Spleen (tissue), 11 donors: Measurements from ENCODE around the gene GLP1R. TPM values are rescaled to one million over a fixed set of nuclear protein-coding genes. Genes with fewer than 3 reads are reported as not detected.

ENCODE experiments used
- DNase-seq: peaks from one replicate; pipeline ENCODE4 v3.0.0-alpha.2; 2020
- H3K27ac ChIP-seq, 8 donors: fragments of 200-600 bp; sonication (generic) in 7 of 8; 1 replicate in 4 of 8; 2 replicates in 4 of 8; pipeline versions ENCODE4 v1.5.0 to v1.8.0; 2016 to 2021; ENCODE audit warnings: inconsistent platforms in 4 of 8, mild to moderate bottlenecking in 4 of 8, moderate library complexity in 1 of 8
- H3K27me3 ChIP-seq, 7 donors: fragments of 200-600 bp; sonication (generic) in 6 of 7; replicated peaks in 1 of 7; 1 replicate in 4 of 7; 2 replicates in 3 of 7; pipeline versions ENCODE4 v1.5.0 to v1.8.0; 2016 to 2021; ENCODE audit warnings: inconsistent platforms in 3 of 7, mild to moderate bottlenecking in 1 of 7
- H3K36me3 ChIP-seq, 6 donors: fragments of 200-600 bp; sonication (generic) in 5 of 6; 1 replicate in 4 of 6; 2 replicates in 2 of 6; pipeline versions ENCODE4 v1.5.0 to v1.8.0; 2016 to 2021; ENCODE audit warnings: inconsistent platforms in 2 of 6
- H3K4me1 ChIP-seq, 6 donors: fragments of 200-600 bp; sonication (generic) in 5 of 6; 1 replicate in 3 of 6; 2 replicates in 3 of 6; pipeline versions ENCODE4 v1.5.0 to v1.8.0; 2016 to 2021; ENCODE audit warnings: inconsistent platforms in 3 of 6
- H3K4me3 ChIP-seq, 8 donors: fragments of 200-600 bp; sonication (generic) in 7 of 8; 1 replicate in 4 of 8; 2 replicates in 4 of 8; pipeline versions ENCODE4 v1.5.0 to v1.8.0; 2016 to 2021; ENCODE audit warnings: inconsistent platforms in 4 of 8, mild to moderate bottlenecking in 4 of 8, moderate library complexity in 2 of 8
- H3K9me3 ChIP-seq, 8 donors: fragments of 200-600 bp; sonication (generic) in 7 of 8; 1 replicate in 4 of 8; 2 replicates in 4 of 8; pipeline versions ENCODE4 v1.5.0 to v1.8.0; 2016 to 2021; ENCODE audit warnings: inconsistent platforms in 4 of 8
- CTCF ChIP-seq, 11 experiments: fragments of 200-600 bp in 7 of 11; fragments of 450-650 bp in 4 of 11; sonication (generic) in 4 of 11; IDR thresholded peaks in 8 of 11; conservative IDR thresholded peaks in 3 of 11; 1 replicate in 7 of 11; 2 replicates in 4 of 11; pipeline versions ENCODE4 v1.4.0 to v1.8.0; 2016 to 2021; ENCODE audit warnings: antibody characterized with exemption in 11 of 11, inconsistent platforms in 4 of 11, mild to moderate bottlenecking in 1 of 11
- POLR2A ChIP-seq, 3 donors: fragments of 450-650 bp; IDR thresholded peaks; one replicate each; pipeline ENCODE4 v1.5.1; 2017; ENCODE audit warnings: antibody characterized with exemption in 3 of 3, mild to moderate bottlenecking in 1 of 3
- POLR2AphosphoS5 ChIP-seq, 3 donors: sonication (generic); formaldehyde crosslinking; IDR thresholded peaks; one replicate each; pipeline ENCODE4 v1.5.1; 2017; ENCODE audit warnings: antibody characterized with exemption in 3 of 3
- WGBS, 5 donors: extraction: QIAGEN DNeasy Blood & Tissue Kit in 3 of 5; methylation state at CpG; one replicate each; pipeline versions ENCODE4 v1.1.5 to v1.1.7; 2013 to 2018; 5-methylcytosine and 5-hydroxymethylcytosine counted together
- intact Hi-C: fragments of 100-400 bp; cut with DNase I; formaldehyde crosslinking; loops from one replicate; pipeline ENCODE4 v1.15.0; 2023; ENCODE audit warnings: low total_unique reads
- polyA plus RNA-seq, 3 donors: library from polyadenylated mRNA; stranded (reverse); fragments of 200-250 nt; gene quantifications; one replicate each; pipeline ENCODE4 v1.2.1, GENCODE V29; 2013
- total RNA-seq, 7 donors: library from RNA; depleted of rRNA in 3 of 7; stranded (reverse); fragments of >200 nt in 3 of 7; fragmentation: NEBNext Ultra II Directional in 4 of 7; extraction: Animal tissue kit (Norgen Biotek cat#: 25700) in 4 of 7; gene quantifications; one replicate each; pipeline versions ENCODE4 v1.1.0 to v1.2.1, GENCODE V29; 2016 to 2021
- donor health status: healthy with polysubstance abuse.
- donor health status: DM: no; HTN: no; CAD: no; lungs with moderate emphysema.
- donor health status: DM: no; HTN: no; CAD: no.
- donor health status: Bipolar disorder and iron deficiency.
- donor health status: healthy.
- donor health status: DM: no; HTN: no; CAD: no.
- donor health status: DM: yes; HTN: yes; CAD: no.

GLP1R gene
- total and polyA plus RNA-seq, 10 donors: 0.11 TPM; not detected in 9

GRCh38 chr6:39061182-39061581 lies 12.6 kb downstream of the GLP1R start:
- intact Hi-C loops: no loop called here
- Histone ChIP-seq H3K36me3 (no peaks in the 10 kb centered on the region), H3K27me3 (peaks cover 0 to 60% (median 0%) of the 10 kb centered on the region in 7 donors), H3K9me3 (no peaks in the 10 kb centered on the region), H3K4me3 (no peak overlapping the region), H3K4me1 (no peaks in the 10 kb centered on the region), H3K27ac (no peak overlapping the region)
- 50 to 58% (median 53%) methylated on average over 6 of the region's 6 CpGs for WGBS, 5 donors
- no peak for DNase-seq
- TF ChIP-seq POLR2A (IDR thresholded peaks at IDR 0.05) (no peak), CTCF (IDR thresholded peaks at IDR 0.05 in 8 of 11, conservative IDR thresholded peaks at IDR 0.05 in 3 of 11) (no peak), POLR2AphosphoS5 (IDR thresholded peaks at IDR 0.05) (no peak)

- intact Hi-C loops: no loop called here
- Histone ChIP-seq H3K4me1 (no peaks in the 10 kb centered on the region), H3K27ac (no peak overlapping the region), H3K27me3 (peaks cover 0 to 64% (median 0%) of the 10 kb centered on the region in 7 donors), H3K9me3 (no peaks in the 10 kb centered on the region), H3K36me3 (no peaks in the 10 kb centered on the region), H3K4me3 (no peak overlapping the region)
- 81 to 89% (median 84%) methylated on average over 3 of the region's 3 CpGs for WGBS, 5 donors
- no peak for DNase-seq
- TF ChIP-seq POLR2AphosphoS5 (IDR thresholded peaks at IDR 0.05) (no peak), POLR2A (IDR thresholded peaks at IDR 0.05) (no peak), CTCF (IDR thresholded peaks at IDR 0.05 in 8 of 11, conservative IDR thresholded peaks at IDR 0.05 in 3 of 11) (no peak)
Observed at GRCh38 chr6:39061588-39061987, 13.0 kb downstream of the GLP1R start.

GRCh38 chr6:39062014-39062740 lies 13.6 kb downstream of the GLP1R start:
- no peak for DNase-seq
- intact Hi-C loops: no loop called here
- 61 to 76% (median 64%) methylated on average over 10 of the region's 10 CpGs for WGBS, 5 donors

More at GRCh38 chr6:39062014-39062740, 13.6 kb downstream of the GLP1R start:
- H3K4me3 ChIP-seq: no peak overlapping the region
- no peaks in the 10 kb centered on the region for H3K36me3 ChIP-seq
- H3K27me3 ChIP-seq: peaks cover 0 to 68% (median 0%) of the 10 kb centered on the region in 7 donors
- H3K27ac ChIP-seq: no peak overlapping the region
- H3K9me3 ChIP-seq: no peaks in the 10 kb centered on the region
- TF ChIP-seq POLR2A (IDR thresholded peaks at IDR 0.05) (no peak), POLR2AphosphoS5 (IDR thresholded peaks at IDR 0.05) (no peak), CTCF (IDR thresholded peaks at IDR 0.05 in 8 of 11, conservative IDR thresholded peaks at IDR 0.05 in 3 of 11) (no peak)
- H3K4me1 ChIP-seq: no peaks in the 10 kb centered on the region
